Measurements from ENCODE around the gene WDR45.
A peak's percentile ranks its signal among the peaks of the same experiment; 100 is the strongest.

The WDR45 gene

DNA sequence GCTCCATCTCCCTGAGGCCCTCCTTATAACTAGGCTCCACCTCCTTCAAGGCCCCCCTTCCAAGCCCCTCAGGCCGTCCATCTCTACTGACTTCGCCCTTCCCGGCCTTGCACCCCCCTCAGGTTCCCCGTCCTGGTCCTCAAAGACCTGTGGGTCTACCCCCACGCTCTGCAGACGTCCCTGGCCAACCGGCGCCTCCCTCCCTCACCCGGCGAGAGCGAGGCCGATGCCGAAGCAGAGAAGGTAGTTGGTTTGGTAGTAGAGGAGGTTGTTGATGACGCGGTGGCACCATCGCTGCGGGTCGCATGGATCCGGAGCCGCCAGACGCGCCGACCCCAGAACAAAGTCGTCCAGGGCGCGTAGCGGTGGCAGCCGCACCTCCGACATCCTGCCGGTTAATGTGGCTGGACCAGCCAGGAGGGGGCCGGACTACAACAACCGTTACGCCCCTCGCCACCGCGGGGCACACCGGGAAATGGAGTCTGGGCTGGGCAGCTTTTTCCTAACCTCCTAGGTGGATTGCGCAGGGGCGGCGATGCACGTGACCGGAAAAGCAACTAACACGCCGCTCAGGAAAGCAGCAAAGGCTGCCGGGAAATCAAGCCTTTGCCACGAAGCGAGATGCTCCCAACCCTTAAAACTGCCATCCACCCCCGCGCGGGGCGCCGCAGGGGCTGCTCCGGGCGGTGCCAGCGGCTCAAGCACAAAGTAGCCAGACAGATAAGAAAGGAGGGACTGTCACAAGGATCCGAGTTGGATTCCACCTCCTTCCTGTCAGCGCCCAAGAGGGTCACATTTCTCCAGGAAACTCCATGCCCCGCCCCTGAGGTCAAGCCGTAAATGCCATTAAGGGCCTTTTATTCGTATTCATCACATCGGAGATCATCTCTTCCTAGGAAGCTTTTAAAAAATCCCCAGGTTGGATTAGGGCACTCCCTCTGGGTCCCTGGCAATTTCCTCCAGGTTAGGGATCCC, 5.8 kb downstream of the WDR45 start, which contains the start of gene PRAF2:
PRAF2 (minus strand) TSS at position 402 of the 975 bp plus-strand sequence; CDS start at position 387, 15 bp downstream.
- DNase-seq (ENCODE audit: low read depth in 2 of 2), result peak; percentile 75 to 76

DNA sequence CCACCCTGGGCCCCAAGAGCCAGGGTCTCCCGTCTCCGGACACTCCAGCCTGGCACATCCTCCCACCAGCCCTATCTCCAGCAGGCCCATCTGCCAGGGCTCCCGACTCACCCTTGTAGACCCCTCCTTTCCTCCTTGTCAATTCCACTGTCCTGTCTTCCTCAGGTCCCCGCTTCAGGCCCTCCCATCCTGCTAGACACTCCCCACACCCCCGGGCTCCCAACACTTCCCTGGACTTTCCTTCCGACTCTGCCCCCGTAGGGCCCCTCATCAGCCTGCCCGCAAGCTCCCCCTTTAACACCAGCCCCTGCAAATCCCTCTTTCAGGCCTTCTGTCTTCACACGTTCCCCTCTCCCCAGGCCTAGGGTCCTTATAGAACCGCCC, 7.0 kb downstream of the WDR45 start:
- DNase-seq (ENCODE audit: low read depth in 2 of 2), result no peak

DNA sequence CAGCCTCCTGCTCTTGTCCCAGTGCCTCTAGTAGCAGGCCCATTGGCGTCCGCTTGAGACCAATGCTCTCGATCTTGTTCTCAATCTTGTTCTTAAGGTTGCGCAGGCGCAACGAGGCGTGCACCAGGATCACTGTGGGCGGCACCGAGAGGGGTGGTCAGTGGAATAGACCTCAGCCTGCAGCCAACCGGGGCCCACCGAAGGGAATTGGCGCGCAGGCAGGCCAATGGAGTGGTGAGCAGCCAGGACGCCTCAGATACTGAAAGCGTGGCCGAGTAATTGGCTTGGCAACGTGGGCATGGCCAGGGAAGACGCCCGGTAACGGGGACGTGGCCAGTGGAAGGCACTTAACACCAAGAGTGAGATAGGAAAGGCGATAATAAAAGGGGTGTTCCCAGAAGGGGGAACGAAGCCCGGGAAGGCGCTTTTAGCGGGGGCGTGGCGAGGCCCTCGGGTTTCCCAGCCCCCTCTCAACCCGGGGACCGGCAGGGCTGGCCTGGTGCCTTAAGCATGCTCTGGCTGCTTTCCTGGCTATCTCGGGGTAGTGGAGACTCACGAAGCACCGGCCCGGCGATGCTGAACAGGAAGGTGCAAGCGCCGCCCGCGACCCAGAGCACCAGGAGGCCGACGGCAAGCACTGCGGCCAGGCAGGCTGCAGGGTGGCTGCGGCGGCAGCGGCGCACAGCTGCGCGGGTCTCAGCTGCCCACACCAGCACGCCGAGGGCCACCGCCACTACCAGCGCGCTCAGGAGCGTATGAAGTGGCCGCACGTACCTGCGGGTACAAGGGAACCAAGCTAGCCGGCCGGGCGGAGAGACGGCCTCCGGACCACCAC, 7.6 kb downstream of the WDR45 start:
- DNase-seq (ENCODE audit: low read depth in 2 of 2), result no peak

DNA sequence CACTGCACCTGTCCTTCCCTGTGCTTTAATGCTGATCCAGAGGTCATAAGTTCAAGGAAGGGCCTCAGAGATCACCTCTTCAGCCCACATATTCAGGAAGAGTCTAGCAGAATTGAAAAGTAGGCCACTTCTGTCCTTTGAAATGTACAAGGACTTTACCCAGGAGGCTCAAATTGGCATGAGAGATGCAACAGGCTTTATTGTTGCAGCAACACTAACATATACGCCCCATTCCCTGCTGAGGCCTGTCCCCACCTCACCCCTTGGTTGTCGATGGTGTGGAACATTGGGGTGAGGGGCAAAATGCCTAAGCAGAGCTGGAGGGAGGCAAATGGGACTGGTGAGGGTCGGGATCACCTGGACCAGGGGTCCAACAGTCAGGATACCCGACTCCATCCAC, 8.7 kb downstream of the WDR45 start:
- DNase-seq (ENCODE audit: low read depth in 2 of 2), result no peak

DNA sequence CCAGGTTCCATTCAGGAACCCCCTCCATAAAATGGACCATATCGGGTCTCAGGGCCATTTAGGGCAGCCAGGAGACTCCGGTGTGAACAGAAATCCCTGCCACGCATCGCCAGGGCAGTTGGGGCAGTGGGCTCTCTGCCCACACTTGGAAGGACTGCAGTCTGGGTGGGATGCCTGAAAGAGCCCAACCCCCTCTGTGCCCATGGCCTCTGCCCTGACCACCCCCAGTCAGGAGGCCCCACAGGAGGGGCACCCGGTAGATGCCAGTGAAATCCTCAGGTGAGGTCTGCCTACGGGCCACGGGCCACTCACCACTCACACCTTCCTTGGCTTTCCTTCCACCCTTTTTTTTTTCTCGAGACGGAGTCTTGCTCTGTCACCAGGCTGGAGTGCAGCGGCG, 10.6 kb downstream of the WDR45 start:
- DNase-seq (ENCODE audit: low read depth in 2 of 2), result no peak

DNA sequence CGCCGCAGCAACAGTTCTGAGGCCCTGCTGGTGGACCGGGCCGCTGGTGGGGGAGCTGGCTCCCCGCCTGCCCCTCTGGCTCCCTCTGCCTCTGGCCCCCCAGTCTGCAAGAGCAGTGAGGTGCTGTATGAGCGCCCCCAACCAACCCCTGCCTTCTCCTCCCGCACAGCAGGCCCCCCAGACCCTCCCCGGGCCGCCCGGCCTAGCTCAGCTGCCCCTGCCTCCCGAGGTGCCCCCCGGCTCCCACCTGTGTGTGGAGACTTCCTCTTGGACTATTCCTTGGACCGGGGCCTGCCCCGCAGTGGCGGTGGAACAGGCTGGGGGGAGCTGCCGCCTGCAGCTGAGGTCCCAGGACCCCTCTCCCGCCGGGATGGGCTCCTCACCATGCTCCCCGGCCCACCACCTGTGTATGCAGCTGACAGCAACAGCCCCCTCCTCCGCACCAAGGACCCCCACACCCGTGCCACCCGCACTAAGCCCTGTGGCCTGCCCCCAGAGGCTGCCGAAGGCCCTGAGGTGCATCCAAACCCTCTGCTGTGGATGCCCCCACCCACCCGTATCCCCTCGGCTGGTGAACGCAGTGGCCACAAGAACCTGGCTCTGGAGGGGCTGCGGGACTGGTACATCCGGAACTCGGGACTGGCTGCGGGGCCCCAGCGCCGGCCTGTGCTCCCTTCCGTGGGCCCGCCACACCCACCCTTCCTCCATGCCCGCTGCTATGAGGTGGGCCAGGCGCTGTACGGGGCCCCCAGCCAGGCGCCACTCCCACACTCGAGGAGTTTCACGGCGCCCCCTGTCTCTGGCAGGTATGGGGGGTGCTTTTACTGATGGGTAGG, 12.2 kb downstream of the WDR45 start:
- DNase-seq (ENCODE audit: low read depth in 2 of 2), result no peak

DNA sequence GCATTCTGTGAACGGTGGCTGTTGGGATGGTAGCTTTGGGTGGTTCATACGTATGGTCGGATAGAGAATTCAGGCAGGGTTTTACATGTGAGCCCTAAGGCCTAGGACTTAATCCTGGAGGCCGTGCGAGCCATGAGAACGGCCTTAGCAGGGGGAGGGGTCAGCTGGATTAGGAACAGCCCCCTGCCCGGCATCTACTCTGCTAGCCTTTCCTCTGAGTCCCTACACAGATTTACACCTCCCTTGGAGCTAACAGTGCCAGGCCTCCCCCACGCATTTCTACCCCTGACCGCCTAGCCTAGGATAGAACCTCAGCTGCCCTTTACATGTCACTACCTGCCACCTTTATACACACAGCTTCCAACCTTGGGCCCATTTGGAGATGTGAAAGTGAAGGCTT, 13.0 kb downstream of the WDR45 start:
- no peak for DNase-seq (ENCODE audit: low read depth in 2 of 2)

DNA sequence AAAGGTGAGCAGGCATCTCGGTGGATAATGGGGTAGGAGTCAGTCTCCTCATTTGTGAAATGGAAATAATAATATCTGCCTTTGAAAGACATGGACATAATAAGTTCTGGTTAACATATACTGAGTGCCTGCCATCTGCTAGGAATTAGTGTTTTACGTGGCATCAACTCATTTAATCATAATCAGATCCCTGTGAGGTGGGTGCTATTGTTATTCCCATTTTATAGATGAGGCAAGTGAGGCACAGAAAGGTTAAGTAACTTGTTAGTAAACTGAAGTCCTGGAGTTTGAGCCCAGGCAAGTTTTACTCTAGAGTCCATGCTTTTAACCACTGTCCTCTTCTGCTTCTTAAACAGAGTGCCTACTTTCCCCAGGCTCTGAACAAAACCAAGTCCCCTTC, 13.4 kb downstream of the WDR45 start:
- DNase-seq (ENCODE audit: low read depth in 2 of 2), result no peak

DNA sequence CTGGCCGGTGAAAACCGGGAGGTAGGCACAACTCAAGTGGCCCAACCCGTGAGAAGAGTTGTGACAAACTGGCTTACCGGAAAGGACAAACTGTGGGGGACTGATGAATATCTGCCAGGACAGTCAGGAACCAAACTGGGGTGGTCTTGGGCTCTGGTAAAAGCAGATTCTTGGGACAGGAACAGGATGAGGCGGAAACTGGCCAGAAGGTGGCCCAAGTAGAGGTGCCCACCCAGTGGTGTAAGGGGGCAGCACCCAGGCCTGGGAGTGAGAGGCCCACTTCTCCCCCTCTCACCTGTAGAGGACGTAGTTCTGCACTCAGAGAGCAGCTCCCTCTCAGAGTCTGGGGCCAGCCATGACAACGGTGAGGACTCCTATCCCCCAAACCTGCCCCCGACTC, 15.0 kb downstream of the WDR45 start:
- DNase-seq (ENCODE audit: low read depth in 2 of 2), result no peak

DNA sequence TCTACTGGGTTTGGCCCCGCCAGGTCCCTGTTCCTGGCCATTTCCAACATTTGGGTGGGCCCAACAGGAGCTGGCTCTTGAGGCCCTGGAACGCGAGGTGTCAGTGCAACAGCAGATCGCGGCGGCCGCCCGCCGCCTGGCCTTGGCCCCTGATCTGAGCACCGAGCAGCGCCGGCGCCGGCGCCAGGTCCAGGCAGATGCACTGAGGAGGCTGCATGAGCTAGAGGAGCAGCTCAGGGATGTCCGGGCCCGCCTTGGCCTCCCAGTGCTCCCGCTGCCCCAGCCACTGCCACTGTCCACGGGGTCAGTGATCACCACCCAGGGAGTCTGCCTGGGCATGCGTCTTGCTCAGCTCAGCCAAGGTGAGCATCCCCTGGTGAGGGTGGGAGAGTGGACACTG, 15.4 kb downstream of the WDR45 start:
- DNase-seq (ENCODE audit: low read depth in 2 of 2), result no peak

DNA sequence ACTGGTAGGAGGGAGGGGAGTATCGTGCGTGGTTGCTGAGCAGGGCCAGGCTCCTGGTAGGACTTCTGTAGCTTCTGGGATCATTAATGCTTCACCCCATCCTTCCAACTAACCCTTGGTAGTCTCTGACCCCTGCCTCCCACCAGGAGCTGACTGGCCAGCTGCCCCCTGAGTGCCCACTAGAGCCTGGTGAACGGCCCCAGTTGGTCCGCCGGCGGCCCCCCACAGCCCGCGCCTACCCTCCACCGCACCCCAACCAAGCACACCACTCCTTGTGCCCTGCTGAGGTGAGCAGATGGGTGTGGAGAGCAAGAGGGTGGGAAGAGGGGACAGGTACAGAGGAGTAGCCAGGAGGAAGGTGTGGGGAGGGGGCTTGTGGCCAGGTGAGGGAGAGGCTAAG, 16.0 kb downstream of the WDR45 start:
- DNase-seq (ENCODE audit: low read depth in 2 of 2), result no peak

DNA sequence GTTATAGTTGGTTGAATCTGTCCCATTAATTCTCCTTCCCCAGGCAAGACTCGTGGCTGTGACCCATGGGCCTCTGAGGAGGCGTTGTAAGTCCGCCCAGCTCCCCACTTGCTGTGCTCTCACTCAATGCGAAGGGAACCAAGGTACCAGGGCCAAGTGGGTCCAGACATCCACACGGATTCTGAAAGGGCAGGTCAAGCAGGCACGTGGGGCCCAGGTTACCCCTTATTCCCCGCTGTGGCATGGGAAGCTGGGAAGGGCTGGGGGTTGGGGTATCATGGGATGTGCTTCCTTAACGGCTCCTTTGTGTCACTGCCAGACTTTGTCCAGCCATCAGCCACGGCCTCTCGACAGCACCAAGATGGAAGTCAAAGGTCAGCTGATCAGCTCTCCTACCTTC, 17.8 kb downstream of the WDR45 start:
- no peak for DNase-seq (ENCODE audit: low read depth in 2 of 2)

DNA sequence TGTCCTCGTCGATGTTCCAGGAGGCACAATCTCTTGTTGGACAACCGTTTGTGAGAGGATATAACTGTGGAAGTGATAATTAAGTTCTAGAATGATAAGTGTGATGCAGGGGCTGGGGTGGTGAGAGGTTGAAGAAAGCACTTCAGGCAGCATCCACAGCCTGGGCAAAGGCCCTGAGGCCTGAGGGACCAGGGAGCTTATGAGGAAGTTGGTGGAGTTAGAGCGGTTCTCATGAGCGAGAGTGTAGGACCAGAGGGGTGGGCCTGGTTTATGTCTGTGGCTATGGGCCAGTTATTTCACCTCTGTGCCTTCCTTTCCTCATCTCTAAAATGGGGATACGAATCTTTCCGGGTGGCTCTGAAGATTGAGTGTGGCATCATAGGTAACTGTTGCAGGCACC, 18.2 kb downstream of the WDR45 start:
- DNase-seq (ENCODE audit: low read depth in 2 of 2), result no peak

DNA sequence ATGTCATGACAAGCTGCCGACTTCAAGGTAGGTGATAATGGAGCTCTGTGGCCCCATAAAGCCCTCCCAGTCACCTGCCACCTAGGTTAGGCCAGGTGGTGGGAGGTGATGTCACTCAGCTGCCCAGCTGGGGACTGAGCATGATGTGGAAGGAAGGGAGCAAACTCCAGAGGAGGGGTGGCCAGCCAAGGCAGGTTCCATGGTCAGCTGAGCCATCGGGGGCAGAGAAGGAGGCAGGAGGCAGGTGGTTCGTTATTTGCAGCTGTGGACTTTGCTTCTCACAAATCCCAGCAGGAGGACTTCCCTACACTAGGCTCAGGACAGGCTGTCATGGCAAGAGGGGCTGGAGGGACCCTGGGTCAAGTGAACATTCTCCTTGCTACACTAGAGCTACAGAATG, 18.8 kb downstream of the WDR45 start:
- DNase-seq (ENCODE audit: low read depth in 2 of 2), result no peak

DNA sequence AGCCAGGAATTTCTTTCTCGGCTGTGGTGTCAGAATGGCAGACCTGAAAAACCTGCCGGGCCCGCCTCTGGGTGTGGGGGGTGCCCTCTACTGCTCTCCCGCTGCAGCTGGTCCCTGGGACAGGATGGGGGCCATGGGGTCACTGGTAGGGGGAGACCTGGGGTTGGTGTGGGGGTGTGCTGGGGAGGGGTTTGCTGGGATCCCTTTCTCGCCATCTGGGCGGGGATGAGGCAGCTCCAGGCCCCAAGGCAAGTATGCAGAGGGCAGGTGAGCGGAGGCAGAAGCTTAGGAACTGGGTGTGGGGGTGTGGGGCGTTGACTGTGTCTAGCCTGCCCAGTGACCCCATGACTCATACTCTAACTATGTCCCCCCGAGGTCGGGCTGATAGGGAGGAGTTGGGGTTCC, 20.0 kb downstream of the WDR45 start:
- DNase-seq (ENCODE audit: low read depth in 2 of 2), result no peak

DNA sequence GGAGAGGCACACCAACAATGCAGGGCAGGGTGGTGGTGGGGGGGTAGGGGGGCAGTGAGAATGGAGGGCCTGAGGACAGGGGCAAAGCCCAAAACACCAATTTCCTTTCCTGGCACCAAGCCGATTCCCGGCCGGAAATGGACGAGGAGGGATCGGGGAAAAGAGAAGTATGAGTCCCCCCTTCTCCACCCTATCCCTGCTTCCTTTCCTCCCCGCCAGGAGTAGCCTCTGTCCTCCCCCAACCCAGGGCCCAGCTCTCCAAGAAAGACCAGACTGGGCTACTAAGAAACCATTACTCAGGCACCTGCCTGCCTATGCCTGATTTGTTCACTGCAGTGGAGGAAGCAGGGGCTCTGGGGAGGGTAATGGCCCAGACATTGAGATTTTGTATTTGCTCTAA, 20.5 kb downstream of the WDR45 start:
- DNase-seq (ENCODE audit: low read depth in 2 of 2), result no peak

DNA sequence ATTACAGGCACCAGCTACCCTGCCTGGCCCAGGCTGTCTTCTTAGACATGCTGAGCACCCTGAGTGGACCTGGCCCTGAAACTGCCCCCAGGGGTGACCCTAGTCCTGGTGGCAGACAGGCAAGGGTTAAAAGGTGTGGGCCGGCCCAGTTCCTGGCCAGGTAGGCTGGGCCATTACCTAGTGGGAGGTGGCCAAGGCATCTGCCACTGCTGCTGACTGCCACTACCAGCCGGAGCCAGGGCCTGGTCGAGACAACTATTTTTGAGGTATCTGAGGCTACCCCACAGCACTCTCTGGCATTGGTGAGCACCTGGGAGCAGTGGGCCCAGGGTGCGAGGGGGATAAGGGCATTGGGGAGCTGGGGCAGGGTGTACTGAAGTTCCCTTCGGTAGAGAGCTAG, 20.9 kb downstream of the WDR45 start, which contains the start of gene CCDC120:
CCDC120 (plus strand) TSS at position 206 of the 400 bp plus-strand sequence. CDS start 3,043 bp downstream, outside the sequence.
- DNase-seq (ENCODE audit: low read depth in 2 of 2), result no peak

DNA sequence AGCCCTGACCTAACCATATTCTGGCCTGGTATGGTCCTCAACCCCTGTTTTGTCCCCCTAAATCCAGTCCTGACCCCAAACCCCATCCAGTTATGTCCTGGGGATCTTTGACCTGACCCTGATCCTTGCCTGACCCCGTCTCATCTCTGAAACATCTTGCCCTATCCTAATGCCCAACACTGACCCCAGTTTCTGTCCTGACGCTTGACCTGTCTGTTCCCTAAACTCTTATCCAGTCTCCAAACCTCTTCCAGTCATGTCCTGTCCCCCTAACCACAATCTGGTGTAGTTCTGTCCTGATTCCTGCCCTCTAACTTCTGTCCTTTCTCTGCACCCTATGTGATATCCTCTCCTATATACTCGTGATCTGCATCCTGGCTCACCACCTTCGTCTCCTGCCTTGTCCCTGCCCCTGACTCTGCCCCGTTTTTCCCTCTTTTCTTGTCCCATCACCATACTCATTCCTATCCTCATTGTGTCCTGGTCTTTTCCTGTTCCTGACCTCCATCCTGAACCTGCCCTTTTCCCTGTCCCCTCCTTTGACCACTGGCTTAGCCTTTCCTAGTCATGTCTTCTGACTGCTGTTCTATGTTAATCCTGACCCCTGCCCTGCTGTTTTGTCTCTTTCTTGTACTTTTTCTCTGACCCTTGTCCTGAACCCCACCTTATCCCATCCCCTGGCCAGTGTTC, 25.5 kb downstream of the WDR45 start:
- no peak for DNase-seq (ENCODE audit: low read depth in 2 of 2)

DNA sequence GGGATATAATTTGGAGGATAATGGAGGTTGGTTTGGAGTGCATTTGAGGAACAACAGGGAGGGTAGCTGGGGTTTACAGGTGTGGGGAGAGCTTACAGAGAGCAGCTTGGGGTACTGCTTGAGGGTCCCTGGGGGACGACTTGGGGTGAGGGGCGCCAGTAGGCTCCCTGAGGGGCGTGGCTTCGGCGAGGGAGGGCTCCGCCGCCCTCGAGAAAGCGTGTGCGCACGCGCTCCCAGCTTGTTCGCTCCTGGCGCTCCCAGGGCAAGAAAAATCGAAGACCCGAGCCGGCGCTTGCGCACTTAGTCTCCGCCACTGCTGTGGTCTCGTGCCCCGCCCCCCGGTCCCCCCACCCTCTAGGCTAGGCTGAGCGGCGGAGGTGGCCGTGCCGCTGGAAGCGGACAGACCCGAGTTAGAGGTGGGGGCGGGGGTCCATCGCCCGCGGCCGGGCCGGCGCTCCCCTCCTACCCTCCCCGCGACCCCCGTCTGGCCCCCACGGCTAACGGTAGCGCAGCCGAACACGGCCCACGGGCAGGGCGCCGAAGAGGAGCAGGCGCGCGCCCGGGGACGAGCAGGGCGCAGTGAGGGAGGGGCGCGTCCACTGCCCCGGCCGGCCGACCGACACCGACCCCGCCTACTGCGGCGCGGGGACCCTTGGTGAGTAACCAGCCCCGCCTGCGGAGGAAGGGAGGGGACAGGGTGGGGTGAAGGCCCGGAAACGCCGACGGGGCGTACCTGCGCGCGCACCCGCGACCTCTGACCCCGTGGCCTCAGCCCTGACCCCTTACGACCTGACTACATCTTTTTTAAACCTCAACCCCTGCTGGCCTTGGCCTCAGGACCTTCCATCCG, 26.2 kb downstream of the WDR45 start:
- peak in 1 of 2 donors; percentile 45 for DNase-seq (ENCODE audit: low read depth in 2 of 2)

DNA sequence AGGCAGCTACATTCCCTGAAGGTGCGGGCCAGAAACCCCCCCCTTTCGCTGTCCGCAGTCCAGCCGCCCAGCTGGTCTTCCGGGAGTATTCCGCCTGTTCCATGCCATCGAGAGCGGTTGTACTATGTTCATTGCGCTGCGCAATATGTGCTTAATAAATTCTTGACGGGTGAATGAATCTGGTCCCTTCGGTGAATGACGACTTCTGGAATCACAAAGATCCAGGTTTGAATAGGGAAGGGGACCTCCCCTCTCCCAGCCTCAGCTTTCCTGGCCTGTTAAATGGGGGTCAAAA, 35.8 kb downstream of the WDR45 start:
- no peak for DNase-seq (ENCODE audit: low read depth in 2 of 2)
